Neural cell (in vitro differentiated cells): ENCODE data around the gene MRPS12. TPM values are rescaled to one million over a fixed set of nuclear protein-coding genes. Genes with fewer than 3 reads are reported as not detected.

Experiments used
- H2AFZ ChIP-seq: fragments of 200-600, 300-800 bp; sonication (generic), shearing (Covaris generic); 2 replicates; pipeline ENCODE4 v1.6.0; 2014; ENCODE audit warnings: low read depth, mild to moderate bottlenecking, antibody characterized with exemption, low read length, moderate library complexity
- H3F3A ChIP-seq: fragments of 200-600 bp; shearing (Covaris generic); 2 replicates; pipeline ENCODE4 v1.6.1; 2016; ENCODE audit warnings: mild to moderate bottlenecking, moderate library complexity, mixed read lengths, antibody characterized with exemption, low read length; ENCODE audit not compliant: insufficient read depth, poor library complexity, severe bottlenecking
- H3K27ac ChIP-seq: fragments of 200-600, 300-800 bp; sonication (generic), shearing (Covaris generic); 2 replicates; pipeline ENCODE4 v1.5.1; 2014; ENCODE audit warnings: mild to moderate bottlenecking, low read length, moderate library complexity
- H3K27me3 ChIP-seq: fragments of 300-800, 200-600 bp; sonication (generic), shearing (Covaris generic); 2 replicates; pipeline ENCODE4 v1.6.0; 2014; ENCODE audit warnings: mild to moderate bottlenecking, low read depth, low read length, moderate library complexity; ENCODE audit not compliant: insufficient read depth
- H3K36me3 ChIP-seq: fragments of 300-800, 200-600 bp; sonication (generic), shearing (Covaris generic); 2 replicates; pipeline ENCODE4 v1.5.1; 2014; ENCODE audit warnings: mild to moderate bottlenecking, antibody characterized with exemption, low read length, moderate library complexity; ENCODE audit not compliant: insufficient read depth
- H3K4me2 ChIP-seq: fragments of 300-800, 200-600 bp; sonication (generic), shearing (Covaris generic); 2 replicates; pipeline ENCODE4 v1.6.0; 2014; ENCODE audit warnings: mild to moderate bottlenecking, low read length
- H3K4me3 ChIP-seq: fragments of 300-800, 200-600 bp; sonication (generic), shearing (Covaris generic); 2 replicates; pipeline ENCODE4 v1.5.1; 2014; ENCODE audit warnings: mild to moderate bottlenecking, low read length, moderate library complexity
- H3K79me2 ChIP-seq: fragments of 200-600 bp; shearing (Covaris generic); replicated peaks from 2 replicates; pipeline ENCODE4 v1.6.0; 2014; ENCODE audit warnings: mild to moderate bottlenecking, low read length, moderate library complexity; ENCODE audit not compliant: insufficient read depth
- H3K9ac ChIP-seq: fragments of 300-800, 200-600 bp; sonication (generic), shearing (Covaris generic); 2 replicates; pipeline ENCODE4 v1.6.1; 2016; ENCODE audit warnings: mild to moderate bottlenecking, low read length, mixed read lengths
- H3K9me2 ChIP-seq: fragments of 200-600 bp; shearing (Covaris generic); 2 replicates; pipeline ENCODE4 v1.6.1; 2016; ENCODE audit warnings: mild to moderate bottlenecking, low read length, mixed read lengths; ENCODE audit not compliant: insufficient read depth
- H3K9me3 ChIP-seq: fragments of 200-600, 300-800 bp; sonication (generic), shearing (Covaris generic); 2 replicates; pipeline ENCODE4 v1.6.1; 2016; ENCODE audit warnings: mild to moderate bottlenecking, mixed run types, low read length, moderate library complexity, mixed read lengths
- H4K20me1 ChIP-seq: fragments of 200-600 bp; shearing (Covaris generic); 2 replicates; pipeline ENCODE4 v1.6.1; 2016; ENCODE audit warnings: mild to moderate bottlenecking, mixed run types; ENCODE audit not compliant: insufficient read depth
- EP300 ChIP-seq: fragments of 450-650 bp; conservative IDR thresholded peaks from 2 replicates; pipeline ENCODE4 v1.6.1; 2014; ENCODE audit warnings: antibody characterized with exemption, mild to moderate bottlenecking, moderate library complexity; ENCODE audit not compliant: poor library complexity, severe bottlenecking
- EZH2 ChIP-seq: fragments of 200-600, 300-800 bp; shearing (Covaris generic), sonication (generic); IDR thresholded peaks from 2 replicates; pipeline ENCODE4 v1.6.1; 2014; ENCODE audit warnings: antibody characterized with exemption, low read length, borderline replicate concordance, mild to moderate bottlenecking; ENCODE audit not compliant: insufficient read depth, poor library complexity, severe bottlenecking
- POLR2AphosphoS5 ChIP-seq: IDR thresholded peaks from 2 replicates; pipeline ENCODE4 v1.6.1; 2012
- RAD21 ChIP-seq: fragments of 450-650 bp; conservative IDR thresholded peaks from 2 replicates; pipeline ENCODE4 v1.6.1; 2014; ENCODE audit warnings: antibody characterized with exemption, mild to moderate bottlenecking, moderate library complexity
- SMC3 ChIP-seq: fragments of 450-650 bp; conservative IDR thresholded peaks from 2 replicates; pipeline ENCODE4 v1.6.1; 2014; ENCODE audit warnings: antibody characterized with exemption, mild to moderate bottlenecking, moderate library complexity; ENCODE audit not compliant: poor library complexity
- TAF1 ChIP-seq: IDR thresholded peaks from 2 replicates; pipeline ENCODE4 v1.6.1; 2012; ENCODE audit warnings: low read depth
- polyA plus RNA-seq: library from polyadenylated mRNA; depleted of rRNA; stranded (reverse); fragments of >200 nt; gene quantifications from 2 replicates; pipeline ENCODE4 v1.2.3, GENCODE V29; 2014
- TF ChIP-seq, protein P1 (sequence below): IDR thresholded peaks from 2 replicates; pipeline ENCODE4 v1.6.1; 2012; ENCODE audit warnings: borderline replicate concordance
- TF ChIP-seq, protein P2 (sequence below): fragments of 450-650 bp; IDR thresholded peaks from 2 replicates; pipeline ENCODE4 v1.5.1; 2014; ENCODE audit warnings: antibody characterized with exemption, mild to moderate bottlenecking, moderate library complexity; ENCODE audit not compliant: poor library complexity, severe bottlenecking

Gene MRPS12
- polyA plus RNA-seq, 1 donor from 2014 or later: 30.0 TPM

DNA sequence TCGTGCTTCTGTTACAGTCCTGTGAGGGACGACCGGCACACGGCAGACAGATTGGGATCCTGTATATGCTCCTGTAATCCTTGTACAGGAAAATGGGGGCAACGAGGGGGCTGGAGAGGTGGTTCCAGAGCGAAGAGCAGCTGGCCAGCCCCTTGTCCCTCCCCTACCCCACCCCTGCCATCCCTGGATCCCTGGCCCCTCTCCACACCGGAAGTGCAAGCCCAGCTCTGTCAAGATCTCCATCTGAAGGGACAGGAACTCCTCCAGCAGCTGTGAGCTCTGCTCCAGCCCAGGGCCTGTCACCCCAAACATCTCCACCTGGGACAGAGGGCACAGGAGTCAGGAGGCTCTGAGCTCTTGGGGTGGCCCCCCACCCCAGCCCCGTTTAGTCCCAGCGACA is 13.2 kb upstream of the MRPS12 start:
- H3K9me3 ChIP-seq: no peaks in the 10 kb centered on the region
- H4K20me1 ChIP-seq: no peaks in the 10 kb centered on the region
- no peaks in the 10 kb centered on the region for H3K36me3 ChIP-seq
- H3K27me3 ChIP-seq: no peaks in the 10 kb centered on the region
- TF ChIP-seq, protein P1, sequence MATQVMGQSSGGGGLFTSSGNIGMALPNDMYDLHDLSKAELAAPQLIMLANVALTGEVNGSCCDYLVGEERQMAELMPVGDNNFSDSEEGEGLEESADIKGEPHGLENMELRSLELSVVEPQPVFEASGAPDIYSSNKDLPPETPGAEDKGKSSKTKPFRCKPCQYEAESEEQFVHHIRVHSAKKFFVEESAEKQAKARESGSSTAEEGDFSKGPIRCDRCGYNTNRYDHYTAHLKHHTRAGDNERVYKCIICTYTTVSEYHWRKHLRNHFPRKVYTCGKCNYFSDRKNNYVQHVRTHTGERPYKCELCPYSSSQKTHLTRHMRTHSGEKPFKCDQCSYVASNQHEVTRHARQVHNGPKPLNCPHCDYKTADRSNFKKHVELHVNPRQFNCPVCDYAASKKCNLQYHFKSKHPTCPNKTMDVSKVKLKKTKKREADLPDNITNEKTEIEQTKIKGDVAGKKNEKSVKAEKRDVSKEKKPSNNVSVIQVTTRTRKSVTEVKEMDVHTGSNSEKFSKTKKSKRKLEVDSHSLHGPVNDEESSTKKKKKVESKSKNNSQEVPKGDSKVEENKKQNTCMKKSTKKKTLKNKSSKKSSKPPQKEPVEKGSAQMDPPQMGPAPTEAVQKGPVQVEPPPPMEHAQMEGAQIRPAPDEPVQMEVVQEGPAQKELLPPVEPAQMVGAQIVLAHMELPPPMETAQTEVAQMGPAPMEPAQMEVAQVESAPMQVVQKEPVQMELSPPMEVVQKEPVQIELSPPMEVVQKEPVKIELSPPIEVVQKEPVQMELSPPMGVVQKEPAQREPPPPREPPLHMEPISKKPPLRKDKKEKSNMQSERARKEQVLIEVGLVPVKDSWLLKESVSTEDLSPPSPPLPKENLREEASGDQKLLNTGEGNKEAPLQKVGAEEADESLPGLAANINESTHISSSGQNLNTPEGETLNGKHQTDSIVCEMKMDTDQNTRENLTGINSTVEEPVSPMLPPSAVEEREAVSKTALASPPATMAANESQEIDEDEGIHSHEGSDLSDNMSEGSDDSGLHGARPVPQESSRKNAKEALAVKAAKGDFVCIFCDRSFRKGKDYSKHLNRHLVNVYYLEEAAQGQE: no peak
- TF ChIP-seq, protein P2, sequence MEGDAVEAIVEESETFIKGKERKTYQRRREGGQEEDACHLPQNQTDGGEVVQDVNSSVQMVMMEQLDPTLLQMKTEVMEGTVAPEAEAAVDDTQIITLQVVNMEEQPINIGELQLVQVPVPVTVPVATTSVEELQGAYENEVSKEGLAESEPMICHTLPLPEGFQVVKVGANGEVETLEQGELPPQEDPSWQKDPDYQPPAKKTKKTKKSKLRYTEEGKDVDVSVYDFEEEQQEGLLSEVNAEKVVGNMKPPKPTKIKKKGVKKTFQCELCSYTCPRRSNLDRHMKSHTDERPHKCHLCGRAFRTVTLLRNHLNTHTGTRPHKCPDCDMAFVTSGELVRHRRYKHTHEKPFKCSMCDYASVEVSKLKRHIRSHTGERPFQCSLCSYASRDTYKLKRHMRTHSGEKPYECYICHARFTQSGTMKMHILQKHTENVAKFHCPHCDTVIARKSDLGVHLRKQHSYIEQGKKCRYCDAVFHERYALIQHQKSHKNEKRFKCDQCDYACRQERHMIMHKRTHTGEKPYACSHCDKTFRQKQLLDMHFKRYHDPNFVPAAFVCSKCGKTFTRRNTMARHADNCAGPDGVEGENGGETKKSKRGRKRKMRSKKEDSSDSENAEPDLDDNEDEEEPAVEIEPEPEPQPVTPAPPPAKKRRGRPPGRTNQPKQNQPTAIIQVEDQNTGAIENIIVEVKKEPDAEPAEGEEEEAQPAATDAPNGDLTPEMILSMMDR: no peak
- TF ChIP-seq SMC3 (no peak), TAF1 (no peak)
- H3K9me2 ChIP-seq: no peaks in the 10 kb centered on the region
- no peaks in the 10 kb centered on the region for H3K79me2 ChIP-seq
- no peak overlapping the region for H3K4me2 ChIP-seq
- no peak overlapping the region for H2AFZ ChIP-seq
- no peaks in the 10 kb centered on the region for H3F3A ChIP-seq
- no peak overlapping the region for H3K27ac ChIP-seq
- H3K4me3 ChIP-seq: no peak overlapping the region
- H3K9ac ChIP-seq: no peak overlapping the region

DNA sequence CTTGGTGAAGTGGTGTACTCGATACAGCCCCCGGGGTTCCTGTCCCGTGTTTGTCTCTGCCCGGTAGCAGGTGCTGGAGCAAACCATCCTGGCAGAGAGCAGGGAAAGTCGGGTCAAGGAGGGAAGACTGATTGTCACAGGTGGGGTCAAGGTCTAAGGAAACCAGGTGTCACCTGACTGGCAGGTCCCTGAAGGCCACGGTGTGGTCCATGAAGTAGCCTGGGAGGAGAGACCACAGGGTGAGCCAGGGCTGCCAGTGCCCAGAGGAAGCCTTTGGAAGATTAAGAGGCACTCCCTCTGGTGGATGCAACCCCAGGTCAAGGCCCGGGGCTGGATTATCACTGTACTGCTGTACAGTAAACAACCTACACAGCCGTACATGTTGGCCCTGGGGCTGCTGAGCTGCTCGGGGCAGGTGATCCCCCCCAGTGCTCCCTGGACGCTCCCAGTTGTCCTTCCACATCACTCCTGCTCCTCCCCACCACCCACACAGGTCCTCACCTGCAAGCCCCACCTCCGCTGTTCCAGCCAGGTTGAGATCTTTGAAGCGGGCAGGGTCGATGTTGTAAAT is 12.7 kb upstream of the MRPS12 start:
- Histone ChIP-seq H2AFZ (no peak overlapping the region), H3K27me3 (no peaks in the 10 kb centered on the region), H3K9ac (no peak overlapping the region), H3K27ac (no peak overlapping the region), H3K4me3 (no peak overlapping the region), H3K4me2 (no peak overlapping the region), H4K20me1 (no peaks in the 10 kb centered on the region), H3F3A (no peaks in the 10 kb centered on the region), H3K36me3 (no peaks in the 10 kb centered on the region), H3K9me3 (no peaks in the 10 kb centered on the region), H3K79me2 (no peaks in the 10 kb centered on the region), H3K9me2 (no peaks in the 10 kb centered on the region)
- no peak for TF ChIP-seq SMC3
- TF ChIP-seq POLR2AphosphoS5: no peak
- no peak for TF ChIP-seq EZH2
- TF ChIP-seq RAD21: no peak
- TF ChIP-seq EP300: no peak
- TF ChIP-seq, protein P2: no peak
